GM19351 (cell line): ENCODE data around the gene GEMIN2.
"Not testable (repeated sequence)": the region's sequence is repeated elsewhere in the genome, so short reads cannot be mapped to it uniquely, and the experiment has no call there.

Source experiments
- ATAC-seq: cut with Tn5 transposase; IDR thresholded peaks from one replicate; pipeline ENCODE4 v1.9.1; 2021; ENCODE audit warnings: mild to moderate bottlenecking, moderate library complexity; ENCODE audit not compliant: unreplicated experiment

The GEMIN2 gene

DNA sequence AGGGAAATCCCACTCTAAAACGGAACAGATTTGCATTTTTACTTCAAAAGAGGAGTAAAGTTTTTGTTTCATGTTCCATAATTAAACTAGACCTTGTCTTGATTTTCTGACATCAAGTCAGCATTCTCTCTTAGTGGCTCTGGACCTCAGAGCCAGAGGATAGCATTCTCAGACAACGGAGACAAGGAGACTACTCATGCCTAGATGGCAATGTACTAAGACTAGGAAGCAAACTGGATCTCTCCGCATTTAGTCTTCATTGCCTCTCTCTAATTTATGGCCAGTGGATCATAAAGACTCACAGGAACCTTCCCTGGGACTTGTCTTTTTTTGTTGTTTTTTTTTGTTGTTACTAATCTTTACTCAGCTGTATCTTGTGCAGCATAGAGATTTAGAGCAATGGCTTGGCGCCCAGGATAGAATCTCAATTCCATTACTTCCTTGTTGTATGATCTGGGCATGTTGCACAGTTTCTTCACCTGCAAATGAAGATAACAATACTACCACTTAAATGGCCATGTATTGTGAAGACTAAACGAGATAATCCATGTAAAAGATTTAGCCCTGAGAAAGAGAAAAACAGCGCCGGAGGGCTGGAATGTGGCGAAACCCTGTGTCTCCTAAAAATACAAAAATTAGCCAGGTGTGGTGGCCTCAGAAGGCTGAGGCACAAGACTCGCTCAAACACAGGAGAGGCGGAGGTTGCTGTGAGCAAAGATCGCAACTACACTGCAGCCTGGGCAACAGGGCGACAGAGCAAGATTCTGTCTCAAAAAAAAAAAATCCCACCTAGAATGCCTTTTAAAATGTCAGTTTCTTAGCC is 4.0 kb upstream of the GEMIN2 start:
- ATAC-seq: no peak

- ATAC-seq: no peak
Measured at GRCh38 chr14:39113685-39114072, 444 bp upstream of the GEMIN2 start.

GRCh38 chr14:39122330-39123138 is 8.4 kb downstream of the GEMIN2 start:
- no peak for ATAC-seq

- not testable (repeated sequence) for ATAC-seq
Measured at GRCh38 chr14:39137835-39138234, 23.7 kb downstream of the GEMIN2 start.

- ATAC-seq: no peak
Measured at GRCh38 chr14:39138440-39138839, 24.3 kb downstream of the GEMIN2 start.

DNA sequence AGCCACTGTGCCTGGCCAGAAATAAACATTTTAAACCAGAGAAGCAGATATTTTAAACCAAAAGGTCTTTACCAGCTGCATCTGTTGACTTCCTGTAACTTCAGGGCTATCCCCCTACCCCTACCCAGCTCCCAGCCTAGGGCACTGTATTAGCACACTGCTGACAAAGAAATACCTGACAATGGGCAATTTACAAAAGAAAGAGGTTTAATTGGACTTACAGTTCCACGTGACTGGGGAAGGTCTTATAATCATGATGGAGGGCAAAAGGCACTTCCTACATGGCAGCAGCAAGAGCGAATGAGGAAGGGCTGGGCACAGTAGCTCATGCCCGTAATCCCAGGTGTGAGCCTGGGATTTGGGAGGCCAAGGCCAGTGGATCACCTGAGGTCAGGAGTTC is 26.0 kb downstream of the GEMIN2 start:
- no peak for ATAC-seq

GRCh38 chr14:39141623-39142022 is 27.5 kb downstream of the GEMIN2 start:
- ATAC-seq: not testable (repeated sequence)

DNA sequence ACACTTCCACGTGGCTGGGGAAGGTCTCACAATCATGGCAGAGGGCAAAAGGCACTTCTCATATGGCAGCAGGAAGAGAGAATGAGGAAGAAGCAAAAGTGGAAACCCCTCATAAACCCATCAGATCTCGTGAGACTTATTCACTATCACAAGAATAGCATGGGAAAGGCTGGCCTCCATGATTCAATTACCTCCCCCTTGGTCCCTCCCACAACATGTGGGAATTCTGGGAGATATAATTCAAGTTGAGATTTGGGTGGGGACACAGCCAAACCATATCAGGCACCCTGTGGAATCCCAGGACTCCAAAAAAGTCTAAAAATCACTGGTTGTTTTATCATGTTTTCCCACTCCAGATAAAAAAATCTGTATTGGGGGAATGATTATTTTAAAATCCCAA is 29.1 kb downstream of the GEMIN2 start:
- ATAC-seq: not testable (repeated sequence)

DNA sequence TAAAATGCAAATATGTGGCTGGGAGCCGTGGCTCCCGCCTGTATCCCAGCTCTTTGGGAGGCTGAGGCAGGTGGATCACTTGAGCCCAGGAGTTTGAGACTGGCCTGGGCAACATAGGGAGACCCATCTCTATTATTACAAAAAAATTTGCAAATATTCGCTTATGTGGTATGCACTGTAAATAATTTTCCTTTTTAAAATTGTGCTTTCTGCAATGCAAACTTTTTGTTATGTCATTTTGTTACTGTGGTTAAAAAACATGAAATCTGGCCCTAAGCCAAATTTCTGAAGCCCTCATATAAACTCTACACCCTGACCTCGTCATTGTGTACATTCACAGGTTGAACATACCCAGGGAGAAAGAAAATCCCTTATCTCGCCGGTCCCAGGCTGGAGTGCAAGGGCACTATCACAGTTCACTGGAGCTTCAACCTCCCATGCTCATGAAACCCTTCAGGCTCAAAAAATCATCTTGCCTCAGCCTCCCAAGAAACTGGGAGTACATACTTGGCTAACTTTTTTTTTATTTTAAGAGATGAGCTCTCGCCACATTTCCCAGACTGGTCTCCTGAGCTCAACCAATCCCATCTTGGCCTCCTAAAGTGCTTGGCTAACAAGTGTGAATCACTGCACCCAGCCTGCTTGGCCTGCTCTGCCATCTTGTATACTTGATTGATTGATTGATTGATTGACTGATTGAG is 31.3 kb downstream of the GEMIN2 start:
- ATAC-seq: no peak

- ATAC-seq: no peak
Measured at GRCh38 chr14:39154594-39155189, 40.6 kb downstream of the GEMIN2 start.

DNA sequence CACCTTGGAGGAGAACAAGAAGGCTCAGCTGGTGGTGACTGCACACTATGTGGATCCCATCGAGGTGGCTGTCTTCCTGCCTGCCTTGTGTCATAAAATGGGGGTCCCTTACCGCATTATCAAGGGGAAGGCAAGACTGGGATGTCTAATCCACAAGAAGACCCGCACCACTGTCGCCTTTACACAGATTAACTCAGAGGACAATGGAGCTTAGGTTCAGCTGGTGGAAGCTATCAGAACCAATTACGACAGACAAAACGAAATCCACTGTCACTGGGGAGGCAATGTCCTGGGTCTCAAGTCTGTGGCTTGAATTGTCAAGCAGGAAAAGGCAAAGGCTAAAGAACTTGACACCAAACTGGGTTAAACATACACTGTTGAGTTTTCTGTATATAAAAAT is 43.4 kb downstream of the GEMIN2 start:
- no peak for ATAC-seq

DNA sequence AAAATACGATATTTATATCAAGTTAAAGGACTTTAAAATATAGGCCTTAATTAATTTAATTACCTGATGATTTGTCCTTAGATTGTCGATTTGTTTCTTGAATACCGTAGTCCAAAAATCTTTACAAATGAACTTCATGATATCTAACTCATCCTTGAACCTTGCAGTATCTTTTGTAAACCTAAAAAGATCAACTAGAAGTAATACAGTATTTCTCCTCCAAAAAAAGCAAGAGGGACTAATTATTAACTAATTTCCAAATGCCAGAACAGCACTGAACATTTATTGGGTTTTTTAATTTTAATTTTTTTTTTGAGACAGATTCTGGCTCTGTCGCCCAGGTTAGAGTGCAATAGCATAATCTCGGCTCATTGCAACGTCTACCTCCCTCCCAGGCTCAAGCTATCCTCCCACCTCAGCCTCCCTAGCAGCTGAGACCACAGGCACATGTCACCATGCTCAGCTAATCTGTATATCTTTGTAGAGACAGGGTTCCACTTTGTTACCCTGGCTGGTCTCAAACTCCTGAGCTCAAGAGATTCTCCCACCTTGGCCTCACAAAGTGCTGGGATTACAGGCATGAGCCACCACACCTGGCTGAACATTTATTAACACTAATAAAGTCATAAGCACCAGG is 44.2 kb downstream of the GEMIN2 start:
- ATAC-seq: no peak

GRCh38 chr14:39160494-39160893 is 46.4 kb downstream of the GEMIN2 start:
- ATAC-seq: no peak

- ATAC-seq: not testable (repeated sequence)
Measured at GRCh38 chr14:39167797-39168320, 53.7 kb downstream of the GEMIN2 start.

DNA sequence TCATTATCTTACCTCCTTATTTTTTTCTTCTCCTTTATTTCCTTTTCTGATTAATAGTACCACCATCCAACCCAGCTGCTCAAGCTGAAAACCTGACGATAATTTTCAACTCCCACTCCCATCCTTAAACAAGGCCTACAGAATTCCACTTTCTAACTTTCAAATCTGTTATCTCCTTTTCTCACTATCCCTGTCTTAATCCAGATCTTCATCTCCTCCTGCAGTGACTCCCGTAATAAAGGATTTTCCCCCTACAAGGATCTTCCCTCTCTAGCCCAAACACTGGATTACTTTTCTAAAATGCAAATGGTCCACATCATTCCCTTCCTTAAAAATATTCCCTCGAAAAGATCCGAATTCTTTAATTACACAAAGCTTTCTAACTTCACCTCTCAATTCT is 54.5 kb downstream of the GEMIN2 start:
- no peak for ATAC-seq

DNA sequence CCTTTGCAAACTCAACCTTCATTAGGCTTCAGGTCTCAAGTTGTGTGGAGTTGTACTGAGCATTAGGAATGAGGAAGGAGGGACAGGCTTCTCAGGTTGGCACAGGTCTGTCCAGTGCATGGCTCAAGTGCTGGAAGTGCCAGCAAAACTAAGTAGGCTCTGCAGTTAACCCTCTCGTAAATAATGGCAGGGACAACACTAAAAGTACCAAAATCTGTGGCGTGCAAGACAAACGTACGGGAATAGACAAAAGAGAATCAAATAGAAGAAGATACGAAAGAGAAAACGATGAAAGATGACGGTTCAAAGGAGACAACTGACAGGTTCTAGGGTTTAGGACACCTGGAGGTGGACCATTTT is 55.4 kb downstream of the GEMIN2 start:
- peak; percentile 7 for ATAC-seq

- ATAC-seq: no peak
Measured at GRCh38 chr14:39173198-39173597, 59.1 kb downstream of the GEMIN2 start.

DNA sequence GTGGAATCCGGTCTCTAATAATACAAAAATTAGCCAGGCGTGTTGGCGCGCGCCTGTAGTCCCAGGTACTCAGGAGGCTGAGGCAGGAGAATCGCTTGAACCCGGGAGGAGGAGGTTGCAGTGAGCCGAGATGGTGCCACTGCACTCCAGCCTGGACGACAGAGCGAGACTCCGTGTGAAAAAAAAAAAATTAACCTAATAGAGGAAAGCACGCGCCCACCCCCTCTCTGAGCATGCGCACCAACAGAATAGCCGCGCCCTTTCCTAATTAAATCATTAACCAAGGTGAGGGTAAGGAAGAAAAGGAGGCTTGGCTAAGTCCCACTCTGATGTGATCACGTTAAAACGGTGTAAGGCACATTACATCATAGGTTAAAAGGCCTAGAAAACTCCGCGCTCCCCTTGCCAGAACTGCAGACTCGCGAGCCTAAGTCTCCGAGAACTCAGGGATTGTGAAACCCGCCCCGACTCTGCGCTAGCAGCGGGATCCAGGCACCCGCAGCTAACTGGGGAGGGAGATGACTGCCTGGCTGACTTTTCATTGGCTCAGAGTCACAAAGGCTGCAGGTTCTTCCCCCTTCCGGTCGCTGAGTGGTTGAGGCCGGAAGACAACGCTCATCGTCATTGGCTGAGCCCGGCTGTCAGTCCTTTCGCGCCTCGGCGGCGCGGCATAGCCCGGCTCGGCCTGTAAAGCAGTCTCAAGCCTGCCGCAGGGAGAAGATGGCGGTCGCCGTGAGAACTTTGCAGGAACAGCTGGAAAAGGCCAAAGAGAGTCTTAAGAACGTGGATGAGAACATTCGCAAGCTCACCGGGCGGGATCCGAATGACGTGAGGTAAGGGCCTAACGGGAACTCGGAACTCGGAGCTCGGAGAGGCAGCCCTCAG is 60.7 kb downstream of the GEMIN2 start, which contains the start of gene PNN:
TSS of gene PNN (plus strand) at position 695 of the 885 bp plus-strand sequence. CDS start at position 721, 26 bp downstream.
- peak; percentile 87 for ATAC-seq
